ENCODE data around the gene ATP2A2.
"Not testable (repeated sequence)": the region's sequence is repeated elsewhere in the genome, so short reads cannot be mapped to it uniquely, and the experiment has no call there.

The ATP2A2 gene

GRCh38 chr12:110373962-110374611 is 93.0 kb downstream of the ATP2A2 start:
- Histone ChIP-seq H3K27ac (peak overlapping the region in 3 of 11 experiments; percentile 13 to 79 (median 34); a peak in 5 of 22 replicates), H3K4me2 (peak overlapping the region in 4 of 11 experiments; percentile 3 to 97 (median 26); a peak in 5 of 22 replicates), H3K9ac (peak overlapping the region in 3 of 11 experiments; percentile 7 to 70 (median 18); a peak in 2 of 22 replicates), H3K4me3 (no peak overlapping the region), H3K27me3 (no peaks in the 10 kb centered on the region), H3K4me1 (peaks cover 45 to 68% (median 50%) of the 10 kb centered on the region in 10 experiments), H3K9me3 (replicated peaks in 1 of 11) (no peaks in the 10 kb centered on the region), H3K36me3 (peaks cover 78 to 94% (median 90%) of the 10 kb centered on the region in 11 experiments), H4K20me1 (peaks cover 0 to 73% (median 40%) of the 10 kb centered on the region in 11 experiments; a peak in 15 of 22 replicates)
- no peak for TF ChIP-seq Cebpa-rat (IDR thresholded peaks at IDR 0.05)

- H3K36me3 ChIP-seq = peaks cover 82 to 100% (median 99%) of the 10 kb centered on the region in 11 experiments
- not testable (repeated sequence) for H3K27me3 ChIP-seq; H3K9ac ChIP-seq; H3K4me3 ChIP-seq; H3K9me3 ChIP-seq (replicated peaks in 1 of 11)
- peak overlapping the region in 2 of 11 experiments; percentile 26 to 70; a peak in 3 of 22 replicates for H3K4me2 ChIP-seq
- peaks cover 3 to 45% (median 11%) of the 10 kb centered on the region in 10 experiments; a peak in 16 of 20 replicates for H3K4me1 ChIP-seq
- H3K27ac ChIP-seq = peak overlapping the region in 2 of 11 experiments; percentile 40 to 44; a peak in 2 of 22 replicates
- H4K20me1 ChIP-seq = peaks cover 0 to 45% (median 13%) of the 10 kb centered on the region in 11 experiments; a peak in 12 of 22 replicates
Observed at GRCh38 chr12:110378131-110378790, 97.2 kb downstream of the ATP2A2 start.

DNA sequence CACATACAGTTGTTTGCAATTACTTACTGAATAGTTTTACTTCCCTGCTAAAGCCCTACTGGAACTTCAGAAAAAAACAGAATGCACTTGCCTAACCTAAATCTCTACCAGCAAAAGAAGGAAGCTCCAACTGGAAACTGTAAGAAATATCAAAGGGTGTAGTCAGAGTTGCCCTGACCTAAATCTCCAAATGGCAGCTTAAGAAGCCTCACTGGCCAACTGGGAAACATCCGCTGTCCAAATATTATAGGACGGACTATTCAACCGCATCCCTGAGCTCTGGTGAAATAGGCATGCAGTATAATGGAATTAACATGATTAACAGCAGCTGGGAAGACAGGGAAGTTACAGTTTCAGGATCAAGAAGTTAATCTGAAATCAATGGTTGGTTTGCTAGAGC is 98.2 kb downstream of the ATP2A2 start:
- peaks cover 0 to 36% (median 4%) of the 10 kb centered on the region in 11 experiments; a peak in 10 of 22 replicates for H4K20me1 ChIP-seq
- no peaks in the 10 kb centered on the region for H3K9me3 ChIP-seq (replicated peaks in 1 of 11)
- peak overlapping the region in 1 of 11 experiments; percentile 28; a peak in 1 of 22 replicates for H3K9ac ChIP-seq
- TF ChIP-seq Cebpa-rat (IDR thresholded peaks at IDR 0.05) = no peak
- peak overlapping the region in 3 of 11 experiments; percentile 18 to 44 (median 40); a peak in 5 of 22 replicates for H3K27ac ChIP-seq
- H3K36me3 ChIP-seq = peaks cover 80 to 100% (median 98%) of the 10 kb centered on the region in 11 experiments
- H3K4me1 ChIP-seq = peaks cover 0 to 35% (median 3%) of the 10 kb centered on the region in 10 experiments; a peak in 12 of 20 replicates
- no peak overlapping the region for H3K4me3 ChIP-seq
- H3K27me3 ChIP-seq = no peaks in the 10 kb centered on the region
- H3K4me2 ChIP-seq = peak overlapping the region in 2 of 11 experiments; percentile 50 to 70; a peak in 3 of 22 replicates

DNA sequence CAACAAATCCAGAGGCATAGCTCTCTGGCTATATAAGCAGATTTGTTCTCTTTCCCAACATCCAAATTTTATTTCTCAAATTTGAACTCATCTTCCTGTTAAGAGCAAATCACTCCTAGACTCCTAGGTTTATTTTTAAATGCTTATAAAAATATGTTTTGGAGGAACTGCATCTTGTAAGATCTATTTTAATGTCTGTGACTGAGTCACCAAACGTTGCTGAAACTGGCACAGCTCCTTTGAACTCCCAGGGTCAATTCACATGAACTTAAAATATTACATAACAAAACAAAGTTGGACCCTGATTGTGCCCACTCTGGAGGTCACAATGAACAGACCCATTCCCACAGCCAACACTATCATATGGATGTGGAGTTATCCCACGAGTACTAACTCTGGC is 98.6 kb downstream of the ATP2A2 start:
- Histone ChIP-seq H3K27ac (peak overlapping the region in 3 of 11 experiments; percentile 18 to 44 (median 40); a peak in 6 of 22 replicates), H3K27me3 (no peaks in the 10 kb centered on the region), H4K20me1 (peaks cover 0 to 32% (median 4%) of the 10 kb centered on the region in 11 experiments; a peak in 9 of 22 replicates), H3K36me3 (peaks cover 80 to 100% (median 98%) of the 10 kb centered on the region in 11 experiments), H3K4me3 (no peak overlapping the region), H3K4me2 (peak overlapping the region in 3 of 11 experiments; percentile 27 to 70 (median 50); a peak in 5 of 22 replicates), H3K9ac (peak overlapping the region in 2 of 11 experiments; percentile 26 to 28; a peak in 1 of 22 replicates), H3K4me1 (peaks cover 0 to 35% (median 7%) of the 10 kb centered on the region in 10 experiments; a peak in 12 of 20 replicates), H3K9me3 (replicated peaks in 1 of 11) (no peaks in the 10 kb centered on the region)
- no peak for TF ChIP-seq Cebpa-rat (IDR thresholded peaks at IDR 0.05)

- Histone ChIP-seq H3K4me1 (peaks cover 0 to 28% (median 9%) of the 10 kb centered on the region in 10 experiments; a peak in 11 of 20 replicates), H3K4me2 (no peak overlapping the region), H4K20me1 (peaks cover 0 to 30% (median 7%) of the 10 kb centered on the region in 11 experiments; a peak in 12 of 22 replicates), H3K27me3 (no peaks in the 10 kb centered on the region), H3K9ac (no peak overlapping the region), H3K27ac (no peak overlapping the region), H3K4me3 (no peak overlapping the region), H3K9me3 (replicated peaks in 1 of 11) (no peaks in the 10 kb centered on the region), H3K36me3 (peaks cover 82 to 100% (median 98%) of the 10 kb centered on the region in 11 experiments)
- no peak for TF ChIP-seq Cebpa-rat (IDR thresholded peaks at IDR 0.05)
Observed at GRCh38 chr12:110382683-110383082, 101.6 kb downstream of the ATP2A2 start.

All from BLaER1 treated with 17β-estradiol and CSF1 and Interleukin-3, amounts not matched to agents 10 nM and 100 nM (cell line).